Kidney (tissue), 14 donors: Measurements from ENCODE around the gene ASAP2. TPM values are rescaled to one million over a fixed set of nuclear protein-coding genes. Genes with fewer than 3 reads are reported as not detected.

Source experiments
- DNase-seq, 5 donors: peaks; one replicate each; pipeline ENCODE4 v3.0.0-alpha.2; 2013 to 2020
- FAIRE-seq: peaks from 2 replicates; lab custom pipeline; 2012; peaks lifted over from hg19 to GRCh38; lab: Jason Lieb, UNC
- H3K27ac ChIP-seq, 2 donors: one replicate each; pipeline ENCODE4 v1.7.0; 2013; ENCODE audit warnings: low read depth in 2 of 2, low read length in 2 of 2, inconsistent platforms in 1 of 2
- H3K27me3 ChIP-seq: one replicate; pipeline ENCODE4 v1.7.1; 2013; ENCODE audit warnings: low read length, inconsistent platforms; ENCODE audit not compliant: control insufficient read depth, insufficient read depth
- H3K36me3 ChIP-seq, 3 donors: one replicate each; pipeline versions ENCODE4 v1.7.0 to v1.7.1; 2013; ENCODE audit warnings: low read length in 3 of 3, control low read depth in 1 of 3, inconsistent platforms in 1 of 3; ENCODE audit not compliant: insufficient read depth in 3 of 3, control insufficient read depth in 2 of 3
- H3K4me1 ChIP-seq, 3 donors: one replicate each; pipeline versions ENCODE4 v1.7.0 to v1.7.1; 2013; ENCODE audit warnings: low read length in 3 of 3, inconsistent platforms in 1 of 3, low read depth in 1 of 3; ENCODE audit not compliant: control insufficient read depth in 2 of 3, insufficient read depth in 2 of 3
- H3K4me3 ChIP-seq, 3 donors: one replicate each; pipeline versions ENCODE4 v1.7.0 to v1.8.1; 2013; ENCODE audit warnings: low read length in 3 of 3, control low read depth in 1 of 3, inconsistent platforms in 1 of 3
- H3K9ac ChIP-seq, 3 donors: one replicate each; pipeline versions ENCODE4 v1.7.0 to v1.7.1; 2013; ENCODE audit warnings: low read length in 3 of 3, control low read depth in 1 of 3, inconsistent platforms in 1 of 3
- H3K9me3 ChIP-seq, 3 donors: one replicate each; pipeline versions ENCODE4 v1.7.0 to v1.7.1; 2013; ENCODE audit warnings: low read length in 3 of 3, control low read depth in 1 of 3, inconsistent platforms in 1 of 3; ENCODE audit not compliant: control insufficient read depth in 2 of 3, insufficient read depth in 1 of 3
- intact Hi-C: fragments of 100-400 bp; cut with DNase I; formaldehyde crosslinking; loops from one replicate; pipeline ENCODE4 v1.11.1; 2022
- polyA plus RNA-seq: library from polyadenylated mRNA; stranded (reverse); fragments of 350-450 nt; fragmentation: Illumina TruSeq; extraction: RNeasy Lipid Tissue Mini Kit (QIAGEN cat#74804); gene quantifications from one replicate; pipeline ENCODE4 v1.2.3, GENCODE V29; 2014; ENCODE audit warnings: low read depth, low replicate concordance; ENCODE audit not compliant: insufficient read depth
- total RNA-seq: library from RNA; stranded (reverse); fragmentation: NEBNext Ultra II Directional; extraction: Animal tissue kit (Norgen Biotek cat#: 25700); gene quantifications from one replicate; pipeline ENCODE4 v1.2.1, GENCODE V29; 2021
- TF ChIP-seq, protein P1 (sequence below): IDR thresholded peaks from 3 replicates; pipeline ENCODE4 v1.5.1; 2012; ENCODE audit warnings: mild to moderate bottlenecking, moderate library complexity, borderline replicate concordance; ENCODE audit not compliant: insufficient read depth; ENCODE audit errors: extremely low read depth
- donor health status: control.
- donor health status: control.
- donor health status: control.
- donor health status: control.
- donor health status: control.
- donor health status: DM: yes; HTN: yes; CAD: no.
- donor health status: Normal renal cell carcinoma (clear cell type).

ASAP2 gene
- total and polyA plus RNA-seq, 2 donors from 2014 or later, result 26.2 to 54.8 TPM

DNA sequence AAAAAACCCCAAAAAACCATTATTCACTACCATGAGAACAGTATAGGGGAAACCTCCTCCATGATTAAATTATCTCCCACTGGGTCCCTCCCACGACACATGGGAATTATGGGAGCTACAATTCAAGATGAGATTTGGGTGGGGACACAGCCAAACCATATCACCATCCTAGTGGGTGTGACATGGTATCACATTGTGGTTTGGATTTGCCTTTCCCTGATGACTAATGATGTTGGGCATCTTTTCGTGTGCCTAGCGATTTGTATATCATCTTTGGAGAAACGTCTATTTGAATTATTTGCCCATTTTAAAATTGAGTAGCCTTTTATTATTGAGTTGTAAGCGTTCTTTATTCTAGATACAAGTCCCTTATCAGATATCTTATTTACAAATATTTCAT lies 8.7 kb upstream of the ASAP2 start:
- FAIRE-seq, result no peak
- H3K27ac ChIP-seq, result no peak overlapping the region
- no peak overlapping the region for H3K4me3 ChIP-seq
- no peak for DNase-seq
- TF ChIP-seq, protein P1, sequence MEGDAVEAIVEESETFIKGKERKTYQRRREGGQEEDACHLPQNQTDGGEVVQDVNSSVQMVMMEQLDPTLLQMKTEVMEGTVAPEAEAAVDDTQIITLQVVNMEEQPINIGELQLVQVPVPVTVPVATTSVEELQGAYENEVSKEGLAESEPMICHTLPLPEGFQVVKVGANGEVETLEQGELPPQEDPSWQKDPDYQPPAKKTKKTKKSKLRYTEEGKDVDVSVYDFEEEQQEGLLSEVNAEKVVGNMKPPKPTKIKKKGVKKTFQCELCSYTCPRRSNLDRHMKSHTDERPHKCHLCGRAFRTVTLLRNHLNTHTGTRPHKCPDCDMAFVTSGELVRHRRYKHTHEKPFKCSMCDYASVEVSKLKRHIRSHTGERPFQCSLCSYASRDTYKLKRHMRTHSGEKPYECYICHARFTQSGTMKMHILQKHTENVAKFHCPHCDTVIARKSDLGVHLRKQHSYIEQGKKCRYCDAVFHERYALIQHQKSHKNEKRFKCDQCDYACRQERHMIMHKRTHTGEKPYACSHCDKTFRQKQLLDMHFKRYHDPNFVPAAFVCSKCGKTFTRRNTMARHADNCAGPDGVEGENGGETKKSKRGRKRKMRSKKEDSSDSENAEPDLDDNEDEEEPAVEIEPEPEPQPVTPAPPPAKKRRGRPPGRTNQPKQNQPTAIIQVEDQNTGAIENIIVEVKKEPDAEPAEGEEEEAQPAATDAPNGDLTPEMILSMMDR, result no peak
- peaks cover 0 to 2% (median 0%) of the 10 kb centered on the region in 3 donors for H3K4me1 ChIP-seq
- intact Hi-C loops, result no loop called here
- no peak overlapping the region for H3K9ac ChIP-seq
- no peaks in the 10 kb centered on the region for H3K36me3 ChIP-seq
- H3K27me3 ChIP-seq, result no peaks in the 10 kb centered on the region
- no peaks in the 10 kb centered on the region for H3K9me3 ChIP-seq

DNA sequence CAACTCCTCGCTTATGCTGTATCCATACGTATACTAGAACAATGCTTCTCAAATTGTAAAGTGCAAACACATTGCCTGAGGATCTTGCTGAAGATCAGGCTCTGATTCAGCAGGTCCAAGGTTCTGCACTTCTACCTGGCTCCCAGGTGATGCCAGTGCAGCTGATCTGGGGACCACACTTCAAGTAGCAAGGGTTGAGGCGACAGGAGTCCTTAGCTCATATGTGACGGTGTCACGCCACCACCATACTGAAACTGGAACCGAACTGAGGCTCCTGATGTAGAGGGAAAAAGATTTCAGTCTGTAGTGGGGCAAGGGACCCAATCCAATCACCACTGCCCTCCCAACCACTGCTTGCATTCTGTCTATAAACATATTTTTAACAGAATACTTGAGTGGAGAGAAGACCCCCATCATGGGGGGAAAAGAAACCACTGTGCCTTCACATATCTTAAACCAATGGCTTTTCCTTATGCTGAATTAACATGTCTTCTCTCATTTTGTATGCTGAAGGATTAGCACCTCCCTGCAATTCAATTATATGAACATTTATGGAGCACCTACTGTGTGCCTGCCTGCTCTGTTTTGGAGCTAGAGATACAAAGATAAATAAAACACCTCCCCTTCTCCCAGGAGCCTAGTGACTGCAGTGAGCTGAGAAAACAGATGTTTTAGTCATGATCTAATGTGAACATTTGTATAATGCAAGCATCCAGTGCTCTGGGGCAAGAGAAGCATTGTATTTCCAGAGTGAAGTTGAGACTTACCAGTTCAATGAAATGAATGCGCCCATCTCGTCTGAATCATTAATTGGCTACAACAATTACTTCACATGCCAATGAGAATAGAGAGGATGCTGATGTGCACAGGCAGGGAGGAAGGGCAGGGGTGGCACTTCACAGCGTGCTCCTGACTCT lies 6.6 kb upstream of the ASAP2 start:
- Histone ChIP-seq H3K27me3 (no peaks in the 10 kb centered on the region), H3K36me3 (no peaks in the 10 kb centered on the region), H3K4me1 (peaks cover 0 to 10% (median 2%) of the 10 kb centered on the region in 3 donors), H3K4me3 (no peak overlapping the region), H3K9ac (no peak overlapping the region), H3K27ac (no peak overlapping the region), H3K9me3 (no peaks in the 10 kb centered on the region)
- DNase-seq, result no peak
- no peak for FAIRE-seq
- intact Hi-C loops, result no loop called here
- TF ChIP-seq, protein P1, result no peak

DNA sequence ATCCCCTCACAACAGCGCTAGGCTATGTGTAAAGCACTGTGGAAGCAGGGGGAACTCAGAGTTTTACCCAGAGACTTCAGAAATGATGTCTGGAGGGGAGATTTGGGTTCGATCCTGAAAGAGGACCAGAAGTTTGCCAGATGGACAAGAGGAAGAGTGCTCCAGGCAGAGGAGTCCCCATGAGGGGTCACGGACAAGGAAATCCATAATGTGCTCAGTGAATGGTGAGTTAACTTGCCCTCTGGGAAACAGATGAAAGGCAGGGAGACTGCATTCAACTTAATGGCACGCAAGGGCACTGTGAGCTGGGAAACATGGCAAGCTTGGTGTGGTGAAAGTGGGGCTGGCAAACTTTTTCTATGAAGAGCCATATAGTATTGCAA lies 6.0 kb upstream of the ASAP2 start:
- Histone ChIP-seq H3K27ac (no peak overlapping the region), H3K36me3 (no peaks in the 10 kb centered on the region), H3K9me3 (no peaks in the 10 kb centered on the region), H3K4me3 (no peak overlapping the region), H3K4me1 (peaks cover 0 to 12% (median 2%) of the 10 kb centered on the region in 3 donors), H3K27me3 (no peaks in the 10 kb centered on the region), H3K9ac (no peak overlapping the region)
- DNase-seq, result peak in 1 of 5 donors; percentile 21
- TF ChIP-seq, protein P1, result no peak
- FAIRE-seq, result no peak
- intact Hi-C loops, result no loop called here
